DOHH2 (cell line): Measurements from ENCODE around the gene EXOSC7.

Source experiments
- EZH2phosphoT487 ChIP-seq: fragments of 200-600 bp; sonication (generic); IDR thresholded peaks from 2 replicates; pipeline ENCODE4 v1.6.1; 2017; ENCODE audit warnings: borderline replicate concordance, mild to moderate bottlenecking, antibody characterized with exemption, low read length, moderate library complexity, mixed read lengths
- TF ChIP-seq, protein P1 (sequence below): fragments of 200-600 bp; sonication (generic); IDR thresholded peaks from one replicate; pipeline ENCODE4 v1.5.1; 2014; ENCODE audit warnings: antibody characterized with exemption, mild to moderate bottlenecking, low read depth, low read length; ENCODE audit not compliant: poor library complexity, severe bottlenecking

DNA sequence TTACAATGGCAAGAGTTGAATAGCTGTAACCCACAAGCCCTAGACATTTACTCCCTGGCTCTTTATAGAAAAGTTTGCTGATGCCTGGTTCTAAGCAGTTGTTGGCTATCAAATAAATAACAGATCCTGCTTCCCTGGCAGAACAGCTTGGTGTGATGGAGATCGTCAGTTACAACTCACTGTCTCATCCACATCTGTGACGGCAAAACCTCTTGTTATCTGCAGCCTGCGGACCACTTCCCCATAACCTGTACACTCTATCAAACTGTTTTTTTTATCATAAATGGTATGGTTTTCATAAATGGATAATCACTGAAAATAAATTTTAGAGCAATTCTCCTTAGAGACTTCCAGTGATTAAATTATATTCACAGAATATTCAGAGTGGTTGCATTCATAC lies 14.2 kb upstream of the EXOSC7 start:
- TF ChIP-seq, protein P1, sequence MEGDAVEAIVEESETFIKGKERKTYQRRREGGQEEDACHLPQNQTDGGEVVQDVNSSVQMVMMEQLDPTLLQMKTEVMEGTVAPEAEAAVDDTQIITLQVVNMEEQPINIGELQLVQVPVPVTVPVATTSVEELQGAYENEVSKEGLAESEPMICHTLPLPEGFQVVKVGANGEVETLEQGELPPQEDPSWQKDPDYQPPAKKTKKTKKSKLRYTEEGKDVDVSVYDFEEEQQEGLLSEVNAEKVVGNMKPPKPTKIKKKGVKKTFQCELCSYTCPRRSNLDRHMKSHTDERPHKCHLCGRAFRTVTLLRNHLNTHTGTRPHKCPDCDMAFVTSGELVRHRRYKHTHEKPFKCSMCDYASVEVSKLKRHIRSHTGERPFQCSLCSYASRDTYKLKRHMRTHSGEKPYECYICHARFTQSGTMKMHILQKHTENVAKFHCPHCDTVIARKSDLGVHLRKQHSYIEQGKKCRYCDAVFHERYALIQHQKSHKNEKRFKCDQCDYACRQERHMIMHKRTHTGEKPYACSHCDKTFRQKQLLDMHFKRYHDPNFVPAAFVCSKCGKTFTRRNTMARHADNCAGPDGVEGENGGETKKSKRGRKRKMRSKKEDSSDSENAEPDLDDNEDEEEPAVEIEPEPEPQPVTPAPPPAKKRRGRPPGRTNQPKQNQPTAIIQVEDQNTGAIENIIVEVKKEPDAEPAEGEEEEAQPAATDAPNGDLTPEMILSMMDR = no peak
- no peak for TF ChIP-seq EZH2phosphoT487
